ENCODE data around the gene POTEC. TPM values are rescaled to one million over a fixed set of nuclear protein-coding genes. Genes with fewer than 3 reads are reported as not detected.
"Not testable (repeated sequence)": the region's sequence is repeated elsewhere in the genome, so short reads cannot be mapped to it uniquely, and the experiment has no call there.

POTEC gene
- total RNA-seq, 3 donors from 2014 or later (not counting 1 experiment from before 2014, with no cell fraction given), result not detected

GRCh38 chr18:14489256-14490014 is 54.0 kb downstream of the POTEC start:
- H3K36me3 ChIP-seq (ENCODE audit: control insufficient read depth, insufficient read depth, low read length); DNase-seq; H3K4me3 ChIP-seq (ENCODE audit: low read length); H3K9me3 Mint-ChIP-seq; H3K36me3 Mint-ChIP-seq; H3K4me3 Mint-ChIP-seq; intact Hi-C loops (cut with micrococcal nuclease); H3K4me1 Mint-ChIP-seq; H3K27ac ChIP-seq (ENCODE audit: low read length); H3K4me1 ChIP-seq (ENCODE audit: control insufficient read depth, insufficient read depth, low read length); ATAC-seq; H3K27ac Mint-ChIP-seq; H3K27me3 ChIP-seq (ENCODE audit: control insufficient read depth, insufficient read depth, low read length); H3K9me3 ChIP-seq (ENCODE audit: control insufficient read depth, insufficient read depth, low read length): not testable (repeated sequence)
- H3K27me3 Mint-ChIP-seq (ENCODE audit: low read depth in 2 of 2), result peaks cover 12 to 18% of the 10 kb centered on the region in 2 donors
- WGBS (ENCODE audit: insufficient coverage), result 81% methylated on average over 39 of the region's 47 CpGs

GRCh38 chr18:14488789-14489188 is 54.6 kb downstream of the POTEC start:
- H3K27ac ChIP-seq (ENCODE audit: low read length); H3K4me1 ChIP-seq (ENCODE audit: control insufficient read depth, insufficient read depth, low read length); intact Hi-C loops (cut with micrococcal nuclease); H3K9me3 Mint-ChIP-seq; H3K4me3 Mint-ChIP-seq; H3K36me3 ChIP-seq (ENCODE audit: control insufficient read depth, insufficient read depth, low read length); DNase-seq; H3K36me3 Mint-ChIP-seq; H3K4me3 ChIP-seq (ENCODE audit: low read length); H3K9me3 ChIP-seq (ENCODE audit: control insufficient read depth, insufficient read depth, low read length); H3K4me1 Mint-ChIP-seq; H3K27me3 ChIP-seq (ENCODE audit: control insufficient read depth, insufficient read depth, low read length); ATAC-seq; H3K27ac Mint-ChIP-seq: not testable (repeated sequence)
- WGBS (ENCODE audit: insufficient coverage), result 91% methylated on average over 16 of the region's 17 CpGs
- H3K27me3 Mint-ChIP-seq (ENCODE audit: low read depth in 2 of 2), result peaks cover 10 to 18% of the 10 kb centered on the region in 2 donors

GRCh38 chr18:14486926-14487580 is 56.3 kb downstream of the POTEC start:
- H3K36me3 ChIP-seq (ENCODE audit: control insufficient read depth, insufficient read depth, low read length); H3K4me1 Mint-ChIP-seq; H3K36me3 Mint-ChIP-seq; DNase-seq; H3K27ac ChIP-seq (ENCODE audit: low read length); H3K4me3 Mint-ChIP-seq; ATAC-seq; intact Hi-C loops (cut with micrococcal nuclease); H3K27ac Mint-ChIP-seq; H3K4me3 ChIP-seq (ENCODE audit: low read length); H3K4me1 ChIP-seq (ENCODE audit: control insufficient read depth, insufficient read depth, low read length); H3K9me3 ChIP-seq (ENCODE audit: control insufficient read depth, insufficient read depth, low read length); H3K27me3 ChIP-seq (ENCODE audit: control insufficient read depth, insufficient read depth, low read length); H3K9me3 Mint-ChIP-seq: not testable (repeated sequence)
- peaks cover 8 to 18% of the 10 kb centered on the region in 2 donors for H3K27me3 Mint-ChIP-seq (ENCODE audit: low read depth in 2 of 2)
- WGBS (ENCODE audit: insufficient coverage), result 90% methylated on average over 37 of the region's 42 CpGs

- H3K36me3 ChIP-seq (ENCODE audit: control insufficient read depth, insufficient read depth, low read length); H3K4me1 Mint-ChIP-seq; H3K4me3 Mint-ChIP-seq; H3K27me3 Mint-ChIP-seq (ENCODE audit: low read depth in 2 of 2); H3K36me3 Mint-ChIP-seq; H3K4me1 ChIP-seq (ENCODE audit: control insufficient read depth, insufficient read depth, low read length); H3K4me3 ChIP-seq (ENCODE audit: low read length); H3K9me3 Mint-ChIP-seq; H3K27ac ChIP-seq (ENCODE audit: low read length); ATAC-seq; H3K27me3 ChIP-seq (ENCODE audit: control insufficient read depth, insufficient read depth, low read length); DNase-seq; intact Hi-C loops (cut with micrococcal nuclease); H3K9me3 ChIP-seq (ENCODE audit: control insufficient read depth, insufficient read depth, low read length); H3K27ac Mint-ChIP-seq: not testable (repeated sequence)
- WGBS (ENCODE audit: insufficient coverage), result 95% methylated on average over 14 of the region's 18 CpGs
Measured at GRCh38 chr18:14479076-14479475, 64.3 kb downstream of the POTEC start.

GRCh38 chr18:14475520-14475919 is 67.9 kb downstream of the POTEC start:
- H3K27ac Mint-ChIP-seq; H3K9me3 ChIP-seq (ENCODE audit: control insufficient read depth, insufficient read depth, low read length); H3K4me1 ChIP-seq (ENCODE audit: control insufficient read depth, insufficient read depth, low read length); H3K27ac ChIP-seq (ENCODE audit: low read length); H3K27me3 ChIP-seq (ENCODE audit: control insufficient read depth, insufficient read depth, low read length); H3K36me3 ChIP-seq (ENCODE audit: control insufficient read depth, insufficient read depth, low read length); DNase-seq; H3K4me1 Mint-ChIP-seq; H3K4me3 ChIP-seq (ENCODE audit: low read length); ATAC-seq; H3K36me3 Mint-ChIP-seq; H3K4me3 Mint-ChIP-seq; H3K27me3 Mint-ChIP-seq (ENCODE audit: low read depth in 2 of 2); intact Hi-C loops (cut with micrococcal nuclease); H3K9me3 Mint-ChIP-seq: not testable (repeated sequence)
- 97% methylated on average over 15 of the region's 15 CpGs for WGBS (ENCODE audit: insufficient coverage)

GRCh38 chr18:14474752-14475151 is 68.6 kb downstream of the POTEC start:
- DNase-seq; H3K9me3 Mint-ChIP-seq; H3K27me3 Mint-ChIP-seq (ENCODE audit: low read depth in 2 of 2); H3K4me3 Mint-ChIP-seq; H3K36me3 ChIP-seq (ENCODE audit: control insufficient read depth, insufficient read depth, low read length); H3K4me1 Mint-ChIP-seq; H3K4me3 ChIP-seq (ENCODE audit: low read length); H3K9me3 ChIP-seq (ENCODE audit: control insufficient read depth, insufficient read depth, low read length); intact Hi-C loops (cut with micrococcal nuclease); ATAC-seq; H3K4me1 ChIP-seq (ENCODE audit: control insufficient read depth, insufficient read depth, low read length); H3K36me3 Mint-ChIP-seq; H3K27ac Mint-ChIP-seq; H3K27ac ChIP-seq (ENCODE audit: low read length); H3K27me3 ChIP-seq (ENCODE audit: control insufficient read depth, insufficient read depth, low read length): not testable (repeated sequence)
- 96% methylated on average over 14 of the region's 22 CpGs for WGBS (ENCODE audit: insufficient coverage)

GRCh38 chr18:14474007-14474720 is 69.2 kb downstream of the POTEC start:
- H3K4me1 ChIP-seq (ENCODE audit: control insufficient read depth, insufficient read depth, low read length); H3K9me3 ChIP-seq (ENCODE audit: control insufficient read depth, insufficient read depth, low read length); H3K4me3 ChIP-seq (ENCODE audit: low read length); H3K27me3 ChIP-seq (ENCODE audit: control insufficient read depth, insufficient read depth, low read length); H3K4me3 Mint-ChIP-seq; ATAC-seq; H3K27ac Mint-ChIP-seq; H3K27ac ChIP-seq (ENCODE audit: low read length); intact Hi-C loops (cut with micrococcal nuclease); H3K36me3 Mint-ChIP-seq; H3K9me3 Mint-ChIP-seq; H3K4me1 Mint-ChIP-seq; H3K36me3 ChIP-seq (ENCODE audit: control insufficient read depth, insufficient read depth, low read length); DNase-seq: not testable (repeated sequence)
- H3K27me3 Mint-ChIP-seq (ENCODE audit: low read depth in 2 of 2), result peaks cover 8 to 13% of the 10 kb centered on the region in 2 donors
- 92% methylated on average over 26 of the region's 38 CpGs for WGBS (ENCODE audit: insufficient coverage)

All from natural killer cell (primary cell).